HG03139 (cell line): ENCODE results near the gene COQ4.
A peak's percentile ranks its signal among the peaks of the same experiment; 100 is the strongest.

Experiments used
- ATAC-seq: cut with Tn5 transposase; IDR thresholded peaks from one replicate; pipeline ENCODE4 v1.9.1; 2021; ENCODE audit not compliant: unreplicated experiment

COQ4 gene

GRCh38 chr9:128340691-128341434, 18.2 kb downstream of the COQ4 start:
- peak; percentile 10 for ATAC-seq

- ATAC-seq, result no peak
Observed at GRCh38 chr9:128341435-128341849, 18.8 kb downstream of the COQ4 start.

GRCh38 chr9:128342971-128343680, 20.5 kb downstream of the COQ4 start:
- ATAC-seq, result no peak

- no peak for ATAC-seq
Observed at GRCh38 chr9:128343855-128344254, 21.2 kb downstream of the COQ4 start.

- no peak for ATAC-seq
Observed at GRCh38 chr9:128344931-128345605, 22.4 kb downstream of the COQ4 start.

- ATAC-seq, result no peak
Observed at GRCh38 chr9:128349125-128349524, 26.5 kb downstream of the COQ4 start.

GRCh38 chr9:128349772-128350171, 27.1 kb downstream of the COQ4 start:
- ATAC-seq, result no peak

GRCh38 chr9:128355451-128355850, 32.8 kb downstream of the COQ4 start:
- ATAC-seq, result no peak

GRCh38 chr9:128358090-128358489, 35.5 kb downstream of the COQ4 start:
- ATAC-seq, result no peak

GRCh38 chr9:128358861-128359260, 36.2 kb downstream of the COQ4 start:
- no peak for ATAC-seq

- no peak for ATAC-seq
Observed at GRCh38 chr9:128360826-128361225, 38.2 kb downstream of the COQ4 start.

GRCh38 chr9:128361296-128361985, 38.8 kb downstream of the COQ4 start:
- ATAC-seq, result no peak

GRCh38 chr9:128361986-128362646, 39.5 kb downstream of the COQ4 start:
- peak; percentile 66 for ATAC-seq

GRCh38 chr9:128362774-128363173, 40.1 kb downstream of the COQ4 start:
- no peak for ATAC-seq

- no peak for ATAC-seq
Observed at GRCh38 chr9:128365525-128365924, 42.9 kb downstream of the COQ4 start.

- ATAC-seq, result no peak
Observed at GRCh38 chr9:128369024-128369706, 46.5 kb downstream of the COQ4 start.

- no peak for ATAC-seq
Observed at GRCh38 chr9:128370367-128370751, 47.7 kb downstream of the COQ4 start.

- ATAC-seq, result peak; percentile 77
Observed at GRCh38 chr9:128370752-128371629, 48.4 kb downstream of the COQ4 start, which contains the start of gene URM1. Gene URM1 (plus strand): TSS chr9:128371374. CDS start chr9:128371381, 7 bp downstream.

GRCh38 chr9:128371630-128372117, 49.0 kb downstream of the COQ4 start:
- no peak for ATAC-seq
